Esophagus squamous epithelium (tissue), 5 donors: ENCODE measurements around the gene DYNC1LI1. TPM values are rescaled to one million over a fixed set of nuclear protein-coding genes. Genes with fewer than 3 reads are reported as not detected.
A peak's percentile ranks its signal among the peaks of the same experiment; 100 is the strongest.
"Not testable (repeated sequence)": the region's sequence is repeated elsewhere in the genome, so short reads cannot be mapped to it uniquely, and the experiment has no call there.

Experiments used
- DNase-seq: peaks from one replicate; lab custom pipeline; 2025; lab: John Stamatoyannopoulos, UW
- H3K27ac ChIP-seq, 4 donors: fragments of 200-600 bp; sonication (generic); one replicate each; pipeline ENCODE4 v1.5.1; 2016 to 2019; ENCODE audit warnings: mild to moderate bottlenecking in 1 of 4
- H3K27me3 ChIP-seq, 4 donors: fragments of 200-600 bp; sonication (generic); 1 replicate in 3 of 4; 2 replicates in 1 of 4; pipeline versions ENCODE4 v1.5.1 to v1.6.0; 2017 to 2021; ENCODE audit warnings: antibody characterized with exemption in 1 of 4
- H3K36me3 ChIP-seq, 3 donors: fragments of 200-600 bp; sonication (generic); one replicate each; pipeline ENCODE4 v1.5.1; 2016 to 2019
- H3K4me1 ChIP-seq, 3 donors: fragments of 200-600 bp; sonication (generic); one replicate each; pipeline ENCODE4 v1.5.1; 2017 to 2019
- H3K4me3 ChIP-seq, 4 donors: fragments of 200-600 bp; sonication (generic); 1 replicate in 3 of 4; 2 replicates in 1 of 4; pipeline ENCODE4 v1.5.1; 2016 to 2019; ENCODE audit warnings: mild to moderate bottlenecking in 2 of 4, moderate library complexity in 1 of 4
- H3K9me3 ChIP-seq, 3 donors: fragments of 200-600 bp; sonication (generic); one replicate each; pipeline ENCODE4 v1.5.1; 2016 to 2019
- POLR2A ChIP-seq, 4 donors: fragments of 450-650 bp; IDR thresholded peaks; one replicate each; pipeline ENCODE4 v1.6.1; 2017; ENCODE audit warnings: antibody characterized with exemption in 4 of 4, mild to moderate bottlenecking in 4 of 4, moderate library complexity in 3 of 4
- WGBS, 2 donors: methylation state at CpG; one replicate each; pipeline ENCODE4 v1.1.5; 2018; 5-methylcytosine and 5-hydroxymethylcytosine counted together
- intact Hi-C: fragments of 100-400 bp; cut with DNase I; formaldehyde crosslinking; loops from one replicate; pipeline ENCODE4 v1.15.0; 2022
- total RNA-seq, 4 donors: library from RNA; depleted of rRNA; stranded (reverse); fragments of >200 nt; gene quantifications; one replicate each; pipeline ENCODE4 v1.1.0, GENCODE V29; 2016
- TF ChIP-seq, protein P1 (sequence below), 6 experiments: fragments of 450-650 bp in 4 of 6; fragments of 200-600 bp in 2 of 6; sonication (generic) in 2 of 6; IDR thresholded peaks; one replicate each; pipeline ENCODE4 v1.5.1; 2016 to 2019; ENCODE audit warnings: antibody characterized with exemption in 6 of 6, mild to moderate bottlenecking in 4 of 6, moderate library complexity in 4 of 6
- donor health status: DM: yes; HTN: yes; CAD: no.

The DYNC1LI1 gene
- total RNA-seq, 4 donors from 2014 or later, result 12.8 to 29.9 (median 24.8) TPM

DNA sequence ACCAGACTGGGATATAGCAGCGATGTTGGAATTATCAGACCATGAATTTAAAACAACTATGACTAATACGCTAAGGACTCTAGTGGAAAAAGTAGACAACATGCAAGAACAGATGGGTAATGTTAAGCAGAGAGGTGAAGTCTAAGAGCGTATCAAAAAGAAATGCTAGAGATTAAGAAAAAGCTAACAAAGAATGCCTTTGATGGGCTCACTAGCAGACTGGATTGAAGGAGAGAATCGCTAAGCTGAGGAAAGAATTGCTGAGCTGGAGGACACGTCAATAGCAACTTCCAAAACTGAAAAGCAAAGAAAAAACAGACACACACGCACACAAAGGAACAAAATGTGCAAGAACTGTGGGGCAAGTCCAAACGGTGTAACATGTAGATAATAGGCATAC lies 48.0 kb downstream of the DYNC1LI1 start:
- no peak for DNase-seq
- no peaks in the 10 kb centered on the region for H3K27me3 ChIP-seq
- no peak for TF ChIP-seq POLR2A (IDR thresholded peaks at IDR 0.05)
- TF ChIP-seq, protein P1, sequence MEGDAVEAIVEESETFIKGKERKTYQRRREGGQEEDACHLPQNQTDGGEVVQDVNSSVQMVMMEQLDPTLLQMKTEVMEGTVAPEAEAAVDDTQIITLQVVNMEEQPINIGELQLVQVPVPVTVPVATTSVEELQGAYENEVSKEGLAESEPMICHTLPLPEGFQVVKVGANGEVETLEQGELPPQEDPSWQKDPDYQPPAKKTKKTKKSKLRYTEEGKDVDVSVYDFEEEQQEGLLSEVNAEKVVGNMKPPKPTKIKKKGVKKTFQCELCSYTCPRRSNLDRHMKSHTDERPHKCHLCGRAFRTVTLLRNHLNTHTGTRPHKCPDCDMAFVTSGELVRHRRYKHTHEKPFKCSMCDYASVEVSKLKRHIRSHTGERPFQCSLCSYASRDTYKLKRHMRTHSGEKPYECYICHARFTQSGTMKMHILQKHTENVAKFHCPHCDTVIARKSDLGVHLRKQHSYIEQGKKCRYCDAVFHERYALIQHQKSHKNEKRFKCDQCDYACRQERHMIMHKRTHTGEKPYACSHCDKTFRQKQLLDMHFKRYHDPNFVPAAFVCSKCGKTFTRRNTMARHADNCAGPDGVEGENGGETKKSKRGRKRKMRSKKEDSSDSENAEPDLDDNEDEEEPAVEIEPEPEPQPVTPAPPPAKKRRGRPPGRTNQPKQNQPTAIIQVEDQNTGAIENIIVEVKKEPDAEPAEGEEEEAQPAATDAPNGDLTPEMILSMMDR (IDR thresholded peaks at IDR 0.05), result no peak
- WGBS, 2 donors, result 35 to 48% methylated on average over 7 of the region's 7 CpGs
- no peak overlapping the region for H3K4me3 ChIP-seq
- peak overlapping the region in 1 of 4 donors; percentile 50 for H3K27ac ChIP-seq
- peaks cover 0 to 13% (median 2%) of the 10 kb centered on the region in 3 donors for H3K4me1 ChIP-seq
- H3K36me3 ChIP-seq, result peaks cover 0 to 38% (median 4%) of the 10 kb centered on the region in 3 donors
- no peaks in the 10 kb centered on the region for H3K9me3 ChIP-seq
- intact Hi-C loops, result no loop called here

- H3K4me3 ChIP-seq, intact Hi-C loops, H3K27ac ChIP-seq, DNase-seq, H3K27me3 ChIP-seq, H3K36me3 ChIP-seq, H3K9me3 ChIP-seq: not testable (repeated sequence)
- H3K4me1 ChIP-seq, result peaks cover 0 to 13% (median 2%) of the 10 kb centered on the region in 3 donors
- 93 to 99% methylated on average over 5 of the region's 5 CpGs for WGBS, 2 donors
Observed at GRCh38 chr3:32518921-32519320, 51.7 kb downstream of the DYNC1LI1 start.

- H3K27me3 ChIP-seq, H3K4me3 ChIP-seq, H3K9me3 ChIP-seq, H3K4me1 ChIP-seq, DNase-seq, H3K36me3 ChIP-seq, intact Hi-C loops: not testable (repeated sequence)
- 77 to 78% methylated on average over 6 to 8 of the region's 9 CpGs for WGBS, 2 donors
- peak overlapping the region in 2 of 4 donors; percentile 21 to 44 for H3K27ac ChIP-seq
Observed at GRCh38 chr3:32516751-32517150, 53.9 kb downstream of the DYNC1LI1 start.

DNA sequence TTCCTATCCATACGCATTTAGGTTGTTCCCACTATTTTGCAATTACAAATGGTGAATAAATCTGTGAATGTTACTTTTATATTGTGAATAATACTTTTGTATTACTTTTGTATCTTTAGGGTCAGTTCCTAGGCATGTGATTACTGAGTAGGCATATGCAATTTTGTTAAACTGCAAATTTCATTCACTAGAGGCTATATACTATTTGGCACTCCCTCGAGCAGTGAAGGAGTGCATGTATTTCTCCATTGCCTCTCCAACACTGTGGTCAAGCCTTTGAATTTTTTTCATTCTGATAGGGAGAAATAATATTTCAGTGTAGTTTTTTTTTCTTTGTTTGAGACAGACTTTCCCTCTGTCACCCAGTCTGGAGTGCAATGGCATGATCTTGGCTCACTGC lies 59.7 kb downstream of the DYNC1LI1 start:
- no peak for DNase-seq
- Histone ChIP-seq H3K27ac (no peak overlapping the region), H3K36me3 (no peaks in the 10 kb centered on the region), H3K27me3 (no peaks in the 10 kb centered on the region), H3K4me1 (no peaks in the 10 kb centered on the region), H3K9me3 (no peaks in the 10 kb centered on the region), H3K4me3 (no peak overlapping the region)
- intact Hi-C loops, result loop anchor here (5.0 kb wide), 1 partner anchor 156 kb away; no protein-coding TSS in a partner anchor
- TF ChIP-seq, protein P1 (IDR thresholded peaks at IDR 0.05), result no peak
- no peak for TF ChIP-seq POLR2A (IDR thresholded peaks at IDR 0.05)
- WGBS, 2 donors, result 63 to 65% methylated on average over 2 of the region's 2 CpGs

DNA sequence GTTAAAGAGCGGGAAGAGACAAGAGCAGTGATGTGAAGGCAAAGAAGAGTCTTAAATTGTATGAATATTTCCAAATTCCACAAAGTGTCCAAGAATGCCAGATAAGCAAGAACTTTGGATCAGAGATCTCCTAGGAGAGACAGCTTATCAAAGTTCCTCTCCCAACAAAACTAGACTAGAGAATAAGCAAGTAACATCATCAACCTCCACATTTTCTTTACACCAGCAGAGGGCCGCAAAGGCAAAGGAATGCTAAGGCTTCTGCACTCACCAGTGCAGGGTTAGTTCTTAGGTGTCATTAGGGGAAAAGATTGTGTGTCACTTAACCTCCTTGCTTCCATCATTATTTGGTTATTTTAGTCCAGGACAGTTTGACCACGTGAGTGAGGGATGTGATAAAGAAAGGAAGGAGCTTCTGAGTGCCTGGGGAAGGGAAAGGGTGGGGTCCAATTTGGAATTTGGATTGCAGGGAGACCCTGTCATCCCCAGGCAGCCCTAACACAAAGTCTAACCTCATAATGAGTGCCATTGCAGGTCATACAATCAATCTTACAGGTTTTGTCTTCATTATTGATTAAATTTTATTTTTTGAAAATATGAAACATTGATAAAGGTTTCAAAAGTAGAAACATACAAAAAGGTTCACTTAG lies 60.5 kb downstream of the DYNC1LI1 start:
- Histone ChIP-seq H3K4me3 (no peak overlapping the region), H3K4me1 (no peaks in the 10 kb centered on the region), H3K36me3 (no peaks in the 10 kb centered on the region), H3K27ac (no peak overlapping the region), H3K9me3 (no peaks in the 10 kb centered on the region), H3K27me3 (no peaks in the 10 kb centered on the region)
- intact Hi-C loops, result loop anchor here (5.0 kb wide), 1 partner anchor 157 kb away; no protein-coding TSS in a partner anchor
- peak; percentile 3 for DNase-seq
- 32 to 35% methylated on average over 3 of the region's 3 CpGs for WGBS, 2 donors
- TF ChIP-seq POLR2A (IDR thresholded peaks at IDR 0.05), result no peak
- TF ChIP-seq, protein P1 (IDR thresholded peaks at IDR 0.05), result peak; percentile 45 to 87 (median 76)

GRCh38 chr3:32508711-32509110 lies 61.9 kb downstream of the DYNC1LI1 start:
- no peak for DNase-seq
- H3K4me1 ChIP-seq, result no peaks in the 10 kb centered on the region
- TF ChIP-seq, protein P1 (IDR thresholded peaks at IDR 0.05), result no peak
- TF ChIP-seq POLR2A (IDR thresholded peaks at IDR 0.05), result no peak
- intact Hi-C loops, result no loop called here
- WGBS, 2 donors, result 36 to 68% methylated on average over 6 to 7 of the region's 7 CpGs
- H3K36me3 ChIP-seq, result no peaks in the 10 kb centered on the region
- no peak overlapping the region for H3K27ac ChIP-seq
- H3K4me3 ChIP-seq, result no peak overlapping the region
- no peaks in the 10 kb centered on the region for H3K27me3 ChIP-seq
- H3K9me3 ChIP-seq, result no peaks in the 10 kb centered on the region
